ENCODE measurements around the gene ALDH4A1. TPM values are rescaled to one million over a fixed set of nuclear protein-coding genes. Genes with fewer than 3 reads are reported as not detected.

ALDH4A1 gene
- total and polyA plus RNA-seq, 2 of the 4 experiments (the other 2 are of a cell fraction), result 8.6 to 21.1 TPM

- Histone ChIP-seq H4K8ac (ENCODE audit: low read depth in 2 of 2, low read length in 2 of 2) (no peak overlapping the region), H2AK9ac (replicated peaks; ENCODE audit: low read depth, low read length, poor library complexity) (peak overlapping the region; percentile 77), H2BK20ac (ENCODE audit: low read depth, low read length) (no peak overlapping the region), H2BK120ac (ENCODE audit: low read depth, low read length) (no peak overlapping the region), H2BK15ac (ENCODE audit: low read depth, low read length) (no peak overlapping the region), H3K4me2 (ENCODE audit: low read depth, low read length) (no peak overlapping the region), H3K4me3 (ENCODE audit: insufficient read depth, low read depth, low read length) (no peak overlapping the region), H2AFZ (replicated peaks; ENCODE audit: low read length, poor library complexity) (peak overlapping the region; percentile 61), H3K9me3 (ENCODE audit: control insufficient read depth, insufficient read depth, low read length) (no peaks in the 10 kb centered on the region), H3K4me1 (ENCODE audit: control insufficient read depth, insufficient read depth, low read length) (no peaks in the 10 kb centered on the region), H3K14ac (replicated peaks; ENCODE audit: low read depth, low read length) (no peak overlapping the region), H3K23ac (ENCODE audit: low read depth, low read length) (no peak overlapping the region), H3K4ac (ENCODE audit: low read depth, low read length) (no peak overlapping the region), H2BK5ac (ENCODE audit: low read depth, low read length, poor library complexity, severe bottlenecking) (no peak overlapping the region), H3K27me3 (ENCODE audit: control insufficient read depth, insufficient read depth, low read length) (no peaks in the 10 kb centered on the region), H3K36me3 (ENCODE audit: control insufficient read depth, insufficient read depth, low read length) (peaks cover 2% of the 10 kb centered on the region), H4K5ac (ENCODE audit: low read depth, low read length) (no peak overlapping the region), H3K9me1 (ENCODE audit: insufficient read depth, low read length) (no peaks in the 10 kb centered on the region), H4K91ac (ENCODE audit: insufficient read depth, low read depth, low read length) (no peak overlapping the region), H4K20me1 (ENCODE audit: insufficient read depth, low read length) (no peaks in the 10 kb centered on the region), H3K27ac (ENCODE audit: insufficient read depth, low read length) (no peak overlapping the region), H3K9ac (ENCODE audit: low read depth, low read length) (no peak overlapping the region), H2AK5ac (ENCODE audit: low read depth, low read length) (no peak overlapping the region), H3K79me1 (ENCODE audit: low read depth in 1 of 2, low read length in 2 of 2) (no peaks in the 10 kb centered on the region), H3K56ac (ENCODE audit: extremely low read depth, insufficient read depth, low read length) (no peak overlapping the region), H3K18ac (ENCODE audit: low read depth, low read length) (no peak overlapping the region)
- TF ChIP-seq CTCF (conservative IDR thresholded peaks at IDR 0.05; ENCODE audit: low read depth, low read length) (peak; percentile 82), RAD21 (IDR thresholded peaks at IDR 0.05; ENCODE audit: low read length) (peak; percentile 71), SMC3 (IDR thresholded peaks at IDR 0.05; ENCODE audit: low read depth, low read length) (peak; percentile 39; the same call in 1 of the 2 replicates), MXI1 (IDR thresholded peaks at IDR 0.05; ENCODE audit: borderline replicate concordance, low read depth, low read length) (no peak)
- CTCF ChIA-PET, result interaction anchor here (0.5 to 1.1 kb wide), 9 partner anchors 8 to 1114 kb away, joined by 3 to 7 read pairs (median 4); no protein-coding TSS in a partner anchor
- 43% methylated on average over 7 of the region's 20 CpGs; no CpG with 5 or more reads in 1 of the 2 experiments for WGBS, 2 experiments (ENCODE audit: extremely low coverage in 2 of 2, insufficient read length in 1 of 2)
- intact Hi-C loops (cut with micrococcal nuclease), result loop anchor here (1.0 kb wide), 1 partner anchor 278 kb away; no protein-coding TSS in a partner anchor
- POLR2A ChIA-PET (ENCODE audit: unreplicated experiment), result no interaction called here
- ATAC-seq (ENCODE audit: low read depth) (peak; percentile 99), DNase-seq (peak; percentile 77)
- dilution Hi-C loops (cut with HindIII; ENCODE audit: low sequenced_read_pairs, unreplicated experiment), result no loop called here
- in situ Hi-C loops (cut with MboI; ENCODE audit: low sequenced_read_pairs), result loop anchor here (10.0 kb wide), 1 partner anchor 280 kb away; no protein-coding TSS in a partner anchor
- BruUV-seq (replicated peaks), result no TSS peak
Measured at GRCh38 chr1:18875107-18875795, 27.1 kb downstream of the ALDH4A1 start.
